ENCODE data around the gene TNFRSF12A. TPM values are rescaled to one million over a fixed set of nuclear protein-coding genes. Genes with fewer than 3 reads are reported as not detected.
A peak's percentile ranks its signal among the peaks of the same experiment; 100 is the strongest.

TNFRSF12A gene
- total RNA-seq, 2 experiments from 2014 or later: 1.8 to 1.9 TPM

DNA sequence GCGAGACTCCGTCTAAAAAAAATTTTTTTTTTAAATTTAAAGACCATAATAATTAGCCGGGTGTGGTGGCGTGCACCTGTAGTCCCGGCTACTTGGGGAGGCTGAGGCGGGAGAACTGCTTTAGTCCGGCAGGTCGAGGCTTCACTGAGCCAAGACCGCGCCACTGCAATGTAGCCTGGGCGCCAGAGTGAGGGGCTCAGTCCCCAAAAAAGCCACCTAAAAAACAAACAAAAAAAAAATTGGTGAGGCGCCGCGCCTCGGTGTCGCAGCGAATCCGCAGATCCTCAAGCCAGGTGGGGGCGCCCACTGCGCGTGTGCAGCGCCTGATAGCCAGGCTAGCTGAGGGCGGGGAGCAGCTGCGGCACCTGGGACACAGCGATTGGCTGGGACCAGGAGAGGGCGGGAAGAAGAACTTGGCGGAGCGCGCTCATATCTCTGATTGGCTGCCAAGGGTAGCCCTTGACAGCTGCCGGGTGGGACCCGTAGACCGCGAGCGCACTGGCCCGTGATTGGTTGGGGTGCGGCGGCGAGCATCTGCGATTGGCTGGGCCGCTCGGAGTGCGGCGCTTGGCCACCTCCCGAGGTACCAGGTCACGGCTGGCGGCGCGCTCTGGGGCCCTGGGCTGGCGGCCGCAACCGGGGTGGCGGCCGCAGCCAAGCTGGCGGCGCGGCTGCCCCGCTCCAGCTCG lies 16.4 kb upstream of the TNFRSF12A start:
- POLR2A ChIA-PET: interaction anchor here (0.6 to 2.7 kb wide), 13 partner anchors 16 to 181 kb away, joined by 3 to 20 read pairs (median 4); partner anchors contain the start of genes HCFC1R1, KREMEN2 and TNFRSF12A
- ATAC-seq (ENCODE audit: poor library complexity) (peak; percentile 99), DNase-seq (peak; percentile 90 to 99 (median 95))
- H3K36me3 Mint-ChIP-seq (ENCODE audit: low read depth): no peaks in the 10 kb centered on the region
- no peak overlapping the region for H3K27ac ChIP-seq (ENCODE audit: low read depth in 1 of 2, low read length in 2 of 2)
- no peak overlapping the region for H3K4me3 ChIP-seq (ENCODE audit: low read length)
- CTCF ChIA-PET: interaction anchor here (0.7 to 11.4 kb wide), 10 partner anchors 17 to 125 kb away, joined by 3 to 181 read pairs (median 6); partner anchors contain the start of genes HCFC1R1, MMP25, THOC6 and TNFRSF12A
- H3K9me3 Mint-ChIP-seq: no peaks in the 10 kb centered on the region
- peaks cover 27% of the 10 kb centered on the region for H3K27me3 Mint-ChIP-seq
- peak overlapping the region; percentile 67 for H3K4me3 Mint-ChIP-seq
- peak overlapping the region; percentile 13 for H3K27ac Mint-ChIP-seq
- TF ChIP-seq, protein P1, sequence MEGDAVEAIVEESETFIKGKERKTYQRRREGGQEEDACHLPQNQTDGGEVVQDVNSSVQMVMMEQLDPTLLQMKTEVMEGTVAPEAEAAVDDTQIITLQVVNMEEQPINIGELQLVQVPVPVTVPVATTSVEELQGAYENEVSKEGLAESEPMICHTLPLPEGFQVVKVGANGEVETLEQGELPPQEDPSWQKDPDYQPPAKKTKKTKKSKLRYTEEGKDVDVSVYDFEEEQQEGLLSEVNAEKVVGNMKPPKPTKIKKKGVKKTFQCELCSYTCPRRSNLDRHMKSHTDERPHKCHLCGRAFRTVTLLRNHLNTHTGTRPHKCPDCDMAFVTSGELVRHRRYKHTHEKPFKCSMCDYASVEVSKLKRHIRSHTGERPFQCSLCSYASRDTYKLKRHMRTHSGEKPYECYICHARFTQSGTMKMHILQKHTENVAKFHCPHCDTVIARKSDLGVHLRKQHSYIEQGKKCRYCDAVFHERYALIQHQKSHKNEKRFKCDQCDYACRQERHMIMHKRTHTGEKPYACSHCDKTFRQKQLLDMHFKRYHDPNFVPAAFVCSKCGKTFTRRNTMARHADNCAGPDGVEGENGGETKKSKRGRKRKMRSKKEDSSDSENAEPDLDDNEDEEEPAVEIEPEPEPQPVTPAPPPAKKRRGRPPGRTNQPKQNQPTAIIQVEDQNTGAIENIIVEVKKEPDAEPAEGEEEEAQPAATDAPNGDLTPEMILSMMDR (IDR thresholded peaks at IDR 0.05): peak; percentile 64
- no peaks in the 10 kb centered on the region for H3K9me3 ChIP-seq (ENCODE audit: control insufficient read depth in 1 of 2, insufficient read depth in 1 of 2, low read length in 2 of 2)
- H3K4me1 Mint-ChIP-seq (ENCODE audit: low read depth): peaks cover 31% of the 10 kb centered on the region
- H3K27me3 ChIP-seq (ENCODE audit: control insufficient read depth in 1 of 2, insufficient read depth in 2 of 2, low read length in 2 of 2): peaks cover 0 to 3% of the 10 kb centered on the region in 2 experiments
- intact Hi-C loops (cut with DNase I, micrococcal nuclease): loop anchor here (1.0 to 5.0 kb wide), 5 partner anchors 17 to 164 kb away; partner anchors contain the start of gene TNFRSF12A (in 1 of the 2)
- no peaks in the 10 kb centered on the region for H3K36me3 ChIP-seq (ENCODE audit: insufficient read depth, low read length)
- H3K4me1 ChIP-seq (ENCODE audit: insufficient read depth, low read length): peaks cover 32% of the 10 kb centered on the region

- H3K36me3 ChIP-seq (ENCODE audit: insufficient read depth, low read length): no peaks in the 10 kb centered on the region
- no peak overlapping the region for H3K27ac ChIP-seq (ENCODE audit: low read depth in 1 of 2, low read length in 2 of 2)
- H3K27me3 ChIP-seq (ENCODE audit: control insufficient read depth in 1 of 2, insufficient read depth in 2 of 2, low read length in 2 of 2): peaks cover 0 to 3% of the 10 kb centered on the region in 2 experiments
- H3K4me3 ChIP-seq (ENCODE audit: low read length): no peak overlapping the region
- Mint-ChIP-seq H3K4me3 (no peak overlapping the region), H3K9me3 (no peaks in the 10 kb centered on the region), H3K27me3 (peaks cover 27% of the 10 kb centered on the region), H3K4me1 (ENCODE audit: low read depth) (peaks cover 33% of the 10 kb centered on the region), H3K36me3 (ENCODE audit: low read depth) (no peaks in the 10 kb centered on the region), H3K27ac (no peak overlapping the region)
- TF ChIP-seq, protein P1 (IDR thresholded peaks at IDR 0.05): no peak
- DNase-seq (peak in 2 of 14 experiments; percentile 51 to 56), ATAC-seq (ENCODE audit: poor library complexity) (no peak)
- ChIA-PET CTCF (interaction anchor here (0.7 to 11.4 kb wide), 10 partner anchors 16 to 125 kb away, joined by 3 to 181 read pairs (median 6); partner anchors contain the start of genes HCFC1R1, MMP25, THOC6 and TNFRSF12A), POLR2A (interaction anchor here (0.6 to 2.7 kb wide), 13 partner anchors 16 to 180 kb away, joined by 3 to 20 read pairs (median 4); partner anchors contain the start of genes HCFC1R1, KREMEN2 and TNFRSF12A)
- H3K4me1 ChIP-seq (ENCODE audit: insufficient read depth, low read length): peaks cover 38% of the 10 kb centered on the region
- intact Hi-C loops (cut with DNase I, micrococcal nuclease): loop anchor here (2.0 to 5.0 kb wide), 3 partner anchors 16 to 163 kb away; partner anchors contain the start of gene TNFRSF12A (in 1 of the 2)
- no peaks in the 10 kb centered on the region for H3K9me3 ChIP-seq (ENCODE audit: control insufficient read depth in 1 of 2, insufficient read depth in 1 of 2, low read length in 2 of 2)
These were observed 15.8 kb upstream of the TNFRSF12A start for GRCh38 chr16:3004319-3004718.

DNA sequence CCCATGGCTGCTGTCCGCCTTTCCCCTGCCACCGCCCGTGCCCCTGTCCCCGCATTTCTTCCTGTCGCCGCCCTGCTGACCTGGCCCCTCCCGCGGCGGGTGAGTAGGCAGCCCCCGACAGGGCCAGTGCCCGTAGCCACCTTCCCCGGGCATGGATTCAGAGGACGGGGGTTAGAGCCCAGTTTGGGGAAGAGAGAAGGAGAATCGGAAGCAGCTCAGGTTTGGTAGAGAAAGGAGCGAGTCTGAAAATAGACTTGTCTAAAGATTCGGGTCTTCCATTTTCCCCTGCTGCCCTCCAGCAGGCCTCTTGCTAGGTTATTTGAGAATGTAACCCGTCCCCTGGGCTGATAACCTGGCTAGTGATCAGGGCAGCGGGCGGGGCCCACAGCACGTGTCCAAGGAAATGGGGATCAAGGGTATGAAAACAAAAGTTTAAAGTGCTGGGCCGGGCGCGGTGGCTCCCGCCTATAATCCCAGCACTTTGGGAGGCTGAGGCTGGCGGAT lies 15.3 kb upstream of the TNFRSF12A start:
- TF ChIP-seq, protein P1 (IDR thresholded peaks at IDR 0.05): no peak
- intact Hi-C loops (cut with DNase I, micrococcal nuclease): loop anchor here (2.0 to 5.0 kb wide), 3 partner anchors 16 to 162 kb away; partner anchors contain the start of gene TNFRSF12A (in 1 of the 2)
- Mint-ChIP-seq H3K27me3 (peaks cover 27% of the 10 kb centered on the region), H3K36me3 (ENCODE audit: low read depth) (no peaks in the 10 kb centered on the region), H3K27ac (no peak overlapping the region), H3K4me3 (peak overlapping the region; percentile 76), H3K4me1 (ENCODE audit: low read depth) (peaks cover 33% of the 10 kb centered on the region), H3K9me3 (no peaks in the 10 kb centered on the region)
- Histone ChIP-seq H3K27me3 (ENCODE audit: control insufficient read depth in 1 of 2, insufficient read depth in 2 of 2, low read length in 2 of 2) (peaks cover 0 to 3% of the 10 kb centered on the region in 2 experiments), H3K9me3 (ENCODE audit: control insufficient read depth in 1 of 2, insufficient read depth in 1 of 2, low read length in 2 of 2) (peaks cover 0 to 2% of the 10 kb centered on the region in 2 experiments), H3K27ac (ENCODE audit: low read depth in 1 of 2, low read length in 2 of 2) (no peak overlapping the region), H3K4me1 (ENCODE audit: insufficient read depth, low read length) (peaks cover 41% of the 10 kb centered on the region), H3K36me3 (ENCODE audit: insufficient read depth, low read length) (no peaks in the 10 kb centered on the region), H3K4me3 (ENCODE audit: low read length) (peak overlapping the region; percentile 12)
- ChIA-PET POLR2A (interaction anchor here (0.7 to 2.7 kb wide), 5 partner anchors 15 to 1327 kb away, joined by 3 to 20 read pairs (median 4); partner anchors contain the start of genes JPT2 and TNFRSF12A), CTCF (interaction anchor here (1.2 to 11.4 kb wide), 2 partner anchors 25 to 41 kb away, joined by 5 to 181 read pairs; no protein-coding TSS in a partner anchor)
- DNase-seq: peak in 1 of 14 experiments; percentile 26
- ATAC-seq (ENCODE audit: poor library complexity): no peak
